22Rv1 (cell line): Measurements from ENCODE around the gene EMP1.

Experiments used
- ZFX ChIP-seq: fragments of 450-650 bp; IDR thresholded peaks from 2 replicates; pipeline ENCODE4 v1.6.1; 2017; ENCODE audit warnings: antibody characterized with exemption, borderline replicate concordance
- TF ChIP-seq, protein P1 (sequence below): fragments of 450-650 bp; IDR thresholded peaks from 2 replicates; pipeline ENCODE4 v1.5.1; 2017; ENCODE audit warnings: mild to moderate bottlenecking

DNA sequence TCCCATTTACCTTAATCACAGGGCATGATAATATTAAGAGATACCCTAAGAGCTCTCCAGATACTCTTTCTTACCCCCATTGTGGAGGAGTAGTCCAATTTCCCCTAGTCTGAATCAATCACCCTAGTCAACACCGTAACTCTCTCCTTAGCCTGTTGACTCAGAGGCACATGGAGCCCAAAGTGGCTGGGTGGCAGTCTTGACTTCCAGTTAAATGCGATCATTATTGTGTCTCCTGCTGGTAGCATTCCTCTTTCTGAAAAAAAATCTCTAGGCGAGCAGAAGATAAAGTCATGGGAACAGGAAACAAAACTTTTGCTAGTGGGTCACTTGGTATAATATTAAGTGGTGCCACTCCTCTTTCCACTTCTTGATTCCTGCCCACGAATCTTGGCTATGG lies 46.4 kb downstream of the EMP1 start:
- TF ChIP-seq, protein P1, sequence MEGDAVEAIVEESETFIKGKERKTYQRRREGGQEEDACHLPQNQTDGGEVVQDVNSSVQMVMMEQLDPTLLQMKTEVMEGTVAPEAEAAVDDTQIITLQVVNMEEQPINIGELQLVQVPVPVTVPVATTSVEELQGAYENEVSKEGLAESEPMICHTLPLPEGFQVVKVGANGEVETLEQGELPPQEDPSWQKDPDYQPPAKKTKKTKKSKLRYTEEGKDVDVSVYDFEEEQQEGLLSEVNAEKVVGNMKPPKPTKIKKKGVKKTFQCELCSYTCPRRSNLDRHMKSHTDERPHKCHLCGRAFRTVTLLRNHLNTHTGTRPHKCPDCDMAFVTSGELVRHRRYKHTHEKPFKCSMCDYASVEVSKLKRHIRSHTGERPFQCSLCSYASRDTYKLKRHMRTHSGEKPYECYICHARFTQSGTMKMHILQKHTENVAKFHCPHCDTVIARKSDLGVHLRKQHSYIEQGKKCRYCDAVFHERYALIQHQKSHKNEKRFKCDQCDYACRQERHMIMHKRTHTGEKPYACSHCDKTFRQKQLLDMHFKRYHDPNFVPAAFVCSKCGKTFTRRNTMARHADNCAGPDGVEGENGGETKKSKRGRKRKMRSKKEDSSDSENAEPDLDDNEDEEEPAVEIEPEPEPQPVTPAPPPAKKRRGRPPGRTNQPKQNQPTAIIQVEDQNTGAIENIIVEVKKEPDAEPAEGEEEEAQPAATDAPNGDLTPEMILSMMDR = no peak
- TF ChIP-seq ZFX = no peak
